Measurements from ENCODE around the gene ABLIM2.

Gene ABLIM2

DNA sequence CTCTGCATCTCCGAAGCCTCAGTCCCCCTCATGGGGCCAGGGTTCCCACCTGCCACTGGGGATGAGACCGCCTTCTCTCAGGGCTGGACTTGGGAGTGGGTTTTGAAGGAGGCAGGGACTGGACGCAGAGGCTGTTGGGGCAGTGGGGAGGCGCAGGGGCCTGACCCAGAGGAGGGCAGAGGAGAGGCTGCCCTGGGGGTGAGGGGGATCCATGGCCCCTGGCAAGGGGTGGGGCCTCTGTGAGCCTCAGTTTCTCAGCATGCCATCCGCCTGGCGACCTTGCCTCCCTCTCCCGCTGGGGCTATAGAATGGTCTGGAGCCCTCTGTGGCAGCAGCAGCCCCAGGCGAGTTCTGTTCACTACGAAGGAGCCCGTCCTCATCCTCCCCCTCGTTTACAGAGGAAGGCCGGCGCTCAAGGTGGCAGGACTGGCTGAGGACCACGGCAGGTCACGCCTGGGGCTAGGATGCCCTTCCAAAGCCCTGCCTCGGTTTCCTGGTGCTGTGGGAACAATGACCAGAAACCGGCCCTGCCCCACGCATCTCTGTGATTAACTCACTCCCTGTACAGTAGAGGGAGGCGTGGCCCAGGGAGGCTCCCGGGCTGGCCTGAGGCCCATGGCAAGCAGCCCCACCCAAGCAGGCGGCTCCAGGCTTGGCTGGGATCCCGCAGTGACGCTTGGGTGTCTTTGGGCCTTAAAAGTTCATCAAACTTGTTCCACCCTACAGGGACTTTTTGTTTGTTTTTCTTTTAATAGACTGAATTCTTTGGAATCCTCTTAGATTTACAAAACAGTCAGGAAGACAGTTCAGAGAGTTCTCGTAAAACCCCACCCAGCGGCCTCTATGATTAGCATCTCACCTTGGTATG, 24.5 kb upstream of the ABLIM2 start (continued):
- TF ChIP-seq, protein P1, sequence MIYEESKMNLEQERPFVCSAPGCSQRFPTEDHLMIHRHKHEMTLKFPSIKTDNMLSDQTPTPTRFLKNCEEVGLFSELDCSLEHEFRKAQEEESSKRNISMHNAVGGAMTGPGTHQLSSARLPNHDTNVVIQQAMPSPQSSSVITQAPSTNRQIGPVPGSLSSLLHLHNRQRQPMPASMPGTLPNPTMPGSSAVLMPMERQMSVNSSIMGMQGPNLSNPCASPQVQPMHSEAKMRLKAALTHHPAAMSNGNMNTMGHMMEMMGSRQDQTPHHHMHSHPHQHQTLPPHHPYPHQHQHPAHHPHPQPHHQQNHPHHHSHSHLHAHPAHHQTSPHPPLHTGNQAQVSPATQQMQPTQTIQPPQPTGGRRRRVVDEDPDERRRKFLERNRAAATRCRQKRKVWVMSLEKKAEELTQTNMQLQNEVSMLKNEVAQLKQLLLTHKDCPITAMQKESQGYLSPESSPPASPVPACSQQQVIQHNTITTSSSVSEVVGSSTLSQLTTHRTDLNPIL (CRISPR knock-in tag; IDR thresholded peaks at IDR 0.05; ENCODE audit: low read depth), result no peak
- TF ChIP-seq OSR1 (CRISPR knock-in tag; IDR thresholded peaks at IDR 0.05), result no peak
- TF ChIP-seq CSDC2 (CRISPR knock-in tag; IDR thresholded peaks at IDR 0.05), result no peak
- no peak for TF ChIP-seq TCF4 (CRISPR knock-in tag; IDR thresholded peaks at IDR 0.05; ENCODE audit: borderline replicate concordance)
- no peak for TF ChIP-seq ZFP30 (CRISPR knock-in tag; IDR thresholded peaks at IDR 0.05)
- TF ChIP-seq, protein P2, sequence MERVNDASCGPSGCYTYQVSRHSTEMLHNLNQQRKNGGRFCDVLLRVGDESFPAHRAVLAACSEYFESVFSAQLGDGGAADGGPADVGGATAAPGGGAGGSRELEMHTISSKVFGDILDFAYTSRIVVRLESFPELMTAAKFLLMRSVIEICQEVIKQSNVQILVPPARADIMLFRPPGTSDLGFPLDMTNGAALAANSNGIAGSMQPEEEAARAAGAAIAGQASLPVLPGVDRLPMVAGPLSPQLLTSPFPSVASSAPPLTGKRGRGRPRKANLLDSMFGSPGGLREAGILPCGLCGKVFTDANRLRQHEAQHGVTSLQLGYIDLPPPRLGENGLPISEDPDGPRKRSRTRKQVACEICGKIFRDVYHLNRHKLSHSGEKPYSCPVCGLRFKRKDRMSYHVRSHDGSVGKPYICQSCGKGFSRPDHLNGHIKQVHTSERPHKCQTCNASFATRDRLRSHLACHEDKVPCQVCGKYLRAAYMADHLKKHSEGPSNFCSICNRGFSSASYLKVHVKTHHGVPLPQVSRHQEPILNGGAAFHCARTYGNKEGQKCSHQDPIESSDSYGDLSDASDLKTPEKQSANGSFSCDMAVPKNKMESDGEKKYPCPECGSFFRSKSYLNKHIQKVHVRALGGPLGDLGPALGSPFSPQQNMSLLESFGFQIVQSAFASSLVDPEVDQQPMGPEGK (CRISPR knock-in tag; IDR thresholded peaks at IDR 0.05; ENCODE audit: borderline replicate concordance), result no peak
- no peak for TF ChIP-seq ZNF70 (CRISPR knock-in tag; IDR thresholded peaks at IDR 0.05)
- TF ChIP-seq PPARA (CRISPR knock-in tag; IDR thresholded peaks at IDR 0.05; ENCODE audit: borderline replicate concordance), result no peak
- no peak for TF ChIP-seq ZFP3 (CRISPR knock-in tag; IDR thresholded peaks at IDR 0.05)
- no peak for TF ChIP-seq SNAI2 (CRISPR knock-in tag; IDR thresholded peaks at IDR 0.05)

DNA sequence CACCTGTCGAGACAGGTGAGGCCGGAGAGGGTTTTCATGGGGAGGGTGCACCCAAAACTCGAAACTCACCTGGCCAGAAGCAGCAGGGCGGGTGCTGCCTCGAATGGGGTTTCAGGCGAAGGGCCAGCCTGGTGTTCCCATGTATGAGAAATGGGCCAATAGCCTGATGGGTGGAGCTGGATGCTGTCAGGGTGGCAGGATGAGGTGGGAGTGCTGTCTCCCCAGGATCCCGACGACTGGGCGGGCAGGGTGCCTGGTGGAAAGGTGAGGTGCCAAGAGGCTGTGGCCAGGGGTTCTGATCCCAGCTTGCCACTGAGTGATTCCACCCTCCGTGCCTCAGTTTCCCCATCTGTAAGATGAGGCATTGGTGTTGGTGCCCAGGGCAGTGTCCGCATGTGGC, 23.7 kb upstream of the ABLIM2 start:
- no peak for ATAC-seq
- TF ChIP-seq ZNF8 (CRISPR knock-in tag; IDR thresholded peaks at IDR 0.05) (no peak), TCF4 (CRISPR knock-in tag; IDR thresholded peaks at IDR 0.05; ENCODE audit: borderline replicate concordance) (no peak), ZNF70 (CRISPR knock-in tag; IDR thresholded peaks at IDR 0.05) (no peak), OSR1 (CRISPR knock-in tag; IDR thresholded peaks at IDR 0.05) (no peak), ZC3H10 (CRISPR knock-in tag; IDR thresholded peaks at IDR 0.05) (no peak), SNAI2 (CRISPR knock-in tag; IDR thresholded peaks at IDR 0.05) (no peak), ISL1 (CRISPR knock-in tag; IDR thresholded peaks at IDR 0.05) (no peak), RARB (CRISPR knock-in tag; IDR thresholded peaks at IDR 0.05) (no peak), PPARA (CRISPR knock-in tag; IDR thresholded peaks at IDR 0.05; ENCODE audit: borderline replicate concordance) (no peak)

DNA sequence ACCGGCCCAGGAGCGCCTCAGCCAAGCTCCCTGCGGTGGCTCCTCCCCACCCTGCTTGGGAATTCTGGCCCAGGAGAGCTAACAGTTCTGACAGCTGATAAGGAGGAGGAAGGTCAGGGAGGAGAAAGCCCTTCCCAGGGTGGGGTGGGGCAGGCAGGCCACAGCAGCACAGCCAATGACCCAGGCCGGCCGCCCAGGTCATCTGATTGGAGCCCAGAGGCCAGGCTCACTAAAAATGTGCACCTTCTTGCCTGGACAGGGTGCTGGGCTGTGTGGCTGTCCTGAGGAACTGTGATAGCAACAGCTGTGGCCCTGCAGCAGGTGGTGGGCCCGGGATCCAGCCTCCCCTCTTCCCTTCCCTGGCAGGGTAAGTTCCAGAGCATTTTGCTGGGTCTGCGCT, 23.2 kb upstream of the ABLIM2 start:
- no peak for ATAC-seq
- TF ChIP-seq RARB (CRISPR knock-in tag; IDR thresholded peaks at IDR 0.05) (no peak), ESRRG (CRISPR knock-in tag; IDR thresholded peaks at IDR 0.05) (no peak), ZFP3 (CRISPR knock-in tag; IDR thresholded peaks at IDR 0.05) (no peak), GLIS3 (CRISPR knock-in tag; IDR thresholded peaks at IDR 0.05) (no peak), ISL1 (CRISPR knock-in tag; IDR thresholded peaks at IDR 0.05) (no peak), ZNF565 (CRISPR knock-in tag; conservative IDR thresholded peaks at IDR 0.05; ENCODE audit: low read depth) (no peak), SNAI2 (CRISPR knock-in tag; IDR thresholded peaks at IDR 0.05) (no peak), CSDC2 (CRISPR knock-in tag; IDR thresholded peaks at IDR 0.05) (no peak), TCF4 (CRISPR knock-in tag; IDR thresholded peaks at IDR 0.05; ENCODE audit: borderline replicate concordance) (no peak), BACH2 (CRISPR knock-in tag; IDR thresholded peaks at IDR 0.05; ENCODE audit: borderline replicate concordance) (no peak), ZFP30 (CRISPR knock-in tag; IDR thresholded peaks at IDR 0.05) (no peak), ZNF8 (CRISPR knock-in tag; IDR thresholded peaks at IDR 0.05) (no peak), ZC3H10 (CRISPR knock-in tag; IDR thresholded peaks at IDR 0.05) (no peak), TOX (CRISPR knock-in tag; IDR thresholded peaks at IDR 0.05; ENCODE audit: borderline replicate concordance) (no peak), ZNF70 (CRISPR knock-in tag; IDR thresholded peaks at IDR 0.05) (no peak)
- TF ChIP-seq, protein P2 (CRISPR knock-in tag; IDR thresholded peaks at IDR 0.05; ENCODE audit: borderline replicate concordance), result no peak
- TF ChIP-seq, protein P3, sequence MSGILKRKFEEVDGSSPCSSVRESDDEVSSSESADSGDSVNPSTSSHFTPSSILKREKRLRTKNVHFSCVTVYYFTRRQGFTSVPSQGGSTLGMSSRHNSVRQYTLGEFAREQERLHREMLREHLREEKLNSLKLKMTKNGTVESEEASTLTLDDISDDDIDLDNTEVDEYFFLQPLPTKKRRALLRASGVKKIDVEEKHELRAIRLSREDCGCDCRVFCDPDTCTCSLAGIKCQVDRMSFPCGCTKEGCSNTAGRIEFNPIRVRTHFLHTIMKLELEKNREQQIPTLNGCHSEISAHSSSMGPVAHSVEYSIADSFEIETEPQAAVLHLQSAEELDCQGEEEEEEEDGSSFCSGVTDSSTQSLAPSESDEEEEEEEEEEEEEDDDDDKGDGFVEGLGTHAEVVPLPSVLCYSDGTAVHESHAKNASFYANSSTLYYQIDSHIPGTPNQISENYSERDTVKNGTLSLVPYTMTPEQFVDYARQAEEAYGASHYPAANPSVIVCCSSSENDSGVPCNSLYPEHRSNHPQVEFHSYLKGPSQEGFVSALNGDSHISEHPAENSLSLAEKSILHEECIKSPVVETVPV (CRISPR knock-in tag; IDR thresholded peaks at IDR 0.05), result no peak
- TF ChIP-seq, protein P4, sequence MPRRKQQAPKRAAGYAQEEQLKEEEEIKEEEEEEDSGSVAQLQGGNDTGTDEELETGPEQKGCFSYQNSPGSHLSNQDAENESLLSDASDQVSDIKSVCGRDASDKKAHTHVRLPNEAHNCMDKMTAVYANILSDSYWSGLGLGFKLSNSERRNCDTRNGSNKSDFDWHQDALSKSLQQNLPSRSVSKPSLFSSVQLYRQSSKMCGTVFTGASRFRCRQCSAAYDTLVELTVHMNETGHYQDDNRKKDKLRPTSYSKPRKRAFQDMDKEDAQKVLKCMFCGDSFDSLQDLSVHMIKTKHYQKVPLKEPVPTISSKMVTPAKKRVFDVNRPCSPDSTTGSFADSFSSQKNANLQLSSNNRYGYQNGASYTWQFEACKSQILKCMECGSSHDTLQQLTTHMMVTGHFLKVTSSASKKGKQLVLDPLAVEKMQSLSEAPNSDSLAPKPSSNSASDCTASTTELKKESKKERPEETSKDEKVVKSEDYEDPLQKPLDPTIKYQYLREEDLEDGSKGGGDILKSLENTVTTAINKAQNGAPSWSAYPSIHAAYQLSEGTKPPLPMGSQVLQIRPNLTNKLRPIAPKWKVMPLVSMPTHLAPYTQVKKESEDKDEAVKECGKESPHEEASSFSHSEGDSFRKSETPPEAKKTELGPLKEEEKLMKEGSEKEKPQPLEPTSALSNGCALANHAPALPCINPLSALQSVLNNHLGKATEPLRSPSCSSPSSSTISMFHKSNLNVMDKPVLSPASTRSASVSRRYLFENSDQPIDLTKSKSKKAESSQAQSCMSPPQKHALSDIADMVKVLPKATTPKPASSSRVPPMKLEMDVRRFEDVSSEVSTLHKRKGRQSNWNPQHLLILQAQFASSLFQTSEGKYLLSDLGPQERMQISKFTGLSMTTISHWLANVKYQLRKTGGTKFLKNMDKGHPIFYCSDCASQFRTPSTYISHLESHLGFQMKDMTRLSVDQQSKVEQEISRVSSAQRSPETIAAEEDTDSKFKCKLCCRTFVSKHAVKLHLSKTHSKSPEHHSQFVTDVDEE (CRISPR knock-in tag; IDR thresholded peaks at IDR 0.05), result no peak

All from SK-N-SH treated with all-trans-retinoic acid at 6 μM for 48 hours (cell line).